ENCODE measurements around the gene EFCAB6.

- TF ChIP-seq TCF4 (CRISPR knock-in tag; IDR thresholded peaks at IDR 0.05; ENCODE audit: borderline replicate concordance) (no peak), CSDC2 (CRISPR knock-in tag; IDR thresholded peaks at IDR 0.05) (no peak), PPARA (CRISPR knock-in tag; IDR thresholded peaks at IDR 0.05; ENCODE audit: borderline replicate concordance) (no peak), ZNF8 (CRISPR knock-in tag; IDR thresholded peaks at IDR 0.05) (no peak), PATZ1 (CRISPR knock-in tag; IDR thresholded peaks at IDR 0.05; ENCODE audit: borderline replicate concordance) (no peak), ZFP30 (CRISPR knock-in tag; IDR thresholded peaks at IDR 0.05) (no peak)
Measured at GRCh38 chr22:43682851-43683250, 129.3 kb downstream of the EFCAB6 start.

All from SK-N-SH treated with all-trans-retinoic acid at 6 μM for 48 hours (cell line).